ENCODE measurements around the gene PLXNA4. TPM values are rescaled to one million over a fixed set of nuclear protein-coding genes. Genes with fewer than 3 reads are reported as not detected.

PLXNA4 gene
- total RNA-seq, 4 donors from 2014 or later: 1.1 to 2.8 (median 1.4) TPM

DNA sequence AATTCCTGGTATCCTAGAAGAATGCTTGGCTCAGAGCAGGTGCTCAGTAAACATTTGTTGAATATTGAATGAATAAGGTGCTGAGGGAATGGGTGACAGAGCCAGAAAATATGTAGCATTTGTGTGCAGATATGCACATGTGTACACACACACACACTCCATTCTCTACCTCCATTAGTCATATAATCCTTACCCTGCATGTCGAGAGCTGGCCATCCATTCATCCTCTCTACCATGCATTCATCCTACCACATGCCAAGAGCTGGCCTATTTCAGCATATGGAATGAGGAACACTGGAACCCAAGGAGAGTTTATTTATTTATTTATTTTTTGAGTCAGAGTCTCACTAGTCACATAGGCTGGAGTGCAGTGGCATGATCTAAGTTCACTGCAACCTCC lies 284.8 kb downstream of the PLXNA4 start:
- Histone ChIP-seq H3K9me3 (no peaks in the 10 kb centered on the region), H3K4me3 (no peak overlapping the region), H3K27ac (no peak overlapping the region), H3K36me3 (no peaks in the 10 kb centered on the region), H3K27me3 (no peaks in the 10 kb centered on the region), H3K4me1 (no peaks in the 10 kb centered on the region)
- in situ Hi-C loops (cut with MboI; ENCODE audit: low pct_ligation_motif_present in 1 of 4, low pct_unique_long_range_greater_than_20kb in 1 of 4, low sequenced_read_pairs in 3 of 4): no loop called here
- 90 to 100% methylated on average over 1 of the region's 1 CpG for WGBS, 2 donors (ENCODE audit: low coverage in 1 of 2)
- intact Hi-C loops (cut with DNase I; ENCODE audit: low total_unique reads): no loop called here
- no peak for DNase-seq
- TF ChIP-seq POLR2A (IDR thresholded peaks at IDR 0.05) (no peak), EP300 (IDR thresholded peaks at IDR 0.05; ENCODE audit: low read depth) (no peak), POLR2AphosphoS5 (IDR thresholded peaks at IDR 0.05) (no peak)
- TF ChIP-seq, protein P1, sequence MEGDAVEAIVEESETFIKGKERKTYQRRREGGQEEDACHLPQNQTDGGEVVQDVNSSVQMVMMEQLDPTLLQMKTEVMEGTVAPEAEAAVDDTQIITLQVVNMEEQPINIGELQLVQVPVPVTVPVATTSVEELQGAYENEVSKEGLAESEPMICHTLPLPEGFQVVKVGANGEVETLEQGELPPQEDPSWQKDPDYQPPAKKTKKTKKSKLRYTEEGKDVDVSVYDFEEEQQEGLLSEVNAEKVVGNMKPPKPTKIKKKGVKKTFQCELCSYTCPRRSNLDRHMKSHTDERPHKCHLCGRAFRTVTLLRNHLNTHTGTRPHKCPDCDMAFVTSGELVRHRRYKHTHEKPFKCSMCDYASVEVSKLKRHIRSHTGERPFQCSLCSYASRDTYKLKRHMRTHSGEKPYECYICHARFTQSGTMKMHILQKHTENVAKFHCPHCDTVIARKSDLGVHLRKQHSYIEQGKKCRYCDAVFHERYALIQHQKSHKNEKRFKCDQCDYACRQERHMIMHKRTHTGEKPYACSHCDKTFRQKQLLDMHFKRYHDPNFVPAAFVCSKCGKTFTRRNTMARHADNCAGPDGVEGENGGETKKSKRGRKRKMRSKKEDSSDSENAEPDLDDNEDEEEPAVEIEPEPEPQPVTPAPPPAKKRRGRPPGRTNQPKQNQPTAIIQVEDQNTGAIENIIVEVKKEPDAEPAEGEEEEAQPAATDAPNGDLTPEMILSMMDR (IDR thresholded peaks at IDR 0.05): no peak

DNA sequence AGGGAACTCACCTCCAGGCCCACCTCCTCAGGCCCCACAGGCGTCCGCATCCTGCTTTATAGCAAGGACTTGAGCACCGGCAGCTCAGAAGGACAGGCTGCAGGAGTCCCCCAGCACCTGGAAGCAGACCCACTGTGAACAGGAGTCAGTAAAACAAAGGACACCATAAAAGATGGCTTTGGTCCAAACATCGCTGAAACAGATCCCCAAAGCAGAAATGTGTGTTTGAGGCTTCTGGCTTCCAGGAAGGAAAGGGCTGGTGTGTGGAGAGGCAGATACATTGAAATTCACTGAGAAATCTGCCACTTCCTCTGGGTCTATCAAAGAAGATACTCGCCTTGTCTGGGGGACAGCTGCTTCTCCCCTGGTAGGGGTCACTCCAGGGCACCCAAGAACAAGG lies 286.2 kb downstream of the PLXNA4 start:
- 67% methylated on average over 5 of the region's 5 CpGs; no CpG with 5 or more reads in 1 of the 2 donors for WGBS, 2 donors (ENCODE audit: low coverage in 1 of 2)
- in situ Hi-C loops (cut with MboI; ENCODE audit: low pct_ligation_motif_present in 1 of 4, low pct_unique_long_range_greater_than_20kb in 1 of 4, low sequenced_read_pairs in 3 of 4): no loop called here

DNA sequence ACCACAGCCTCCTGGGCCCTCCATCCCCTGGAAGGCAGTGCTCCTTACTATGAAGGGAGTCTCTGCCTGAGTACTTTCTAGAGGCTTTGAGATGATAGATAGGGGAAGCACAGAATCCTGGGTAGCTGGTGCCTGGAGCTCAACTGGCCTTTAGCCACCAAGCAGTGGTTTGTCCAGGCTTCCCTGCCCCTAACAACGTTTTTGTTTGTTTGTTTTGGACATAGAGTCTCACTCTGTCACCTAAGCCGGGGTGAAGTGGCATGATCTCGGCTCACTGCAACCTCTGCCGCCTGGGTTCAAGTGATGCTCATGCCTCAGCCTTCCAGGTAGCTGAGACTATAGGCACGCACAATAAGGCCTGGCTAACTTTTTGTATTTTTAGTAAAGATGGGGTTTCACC lies 289.4 kb downstream of the PLXNA4 start:
- intact Hi-C loops (cut with DNase I; ENCODE audit: low total_unique reads) (no loop called here), in situ Hi-C loops (cut with MboI; ENCODE audit: low pct_ligation_motif_present in 1 of 4, low pct_unique_long_range_greater_than_20kb in 1 of 4, low sequenced_read_pairs in 3 of 4) (no loop called here)
- DNase-seq: no peak
- TF ChIP-seq POLR2AphosphoS5 (IDR thresholded peaks at IDR 0.05) (no peak), EP300 (IDR thresholded peaks at IDR 0.05; ENCODE audit: low read depth) (no peak), POLR2A (IDR thresholded peaks at IDR 0.05) (no peak)
- TF ChIP-seq, protein P1 (IDR thresholded peaks at IDR 0.05): no peak
- no peaks in the 10 kb centered on the region for H3K27me3 ChIP-seq
- no peaks in the 10 kb centered on the region for H3K4me1 ChIP-seq
- no peaks in the 10 kb centered on the region for H3K36me3 ChIP-seq
- WGBS, 2 donors (ENCODE audit: low coverage in 1 of 2): 75% methylated on average over 5 of the region's 5 CpGs; no CpG with 5 or more reads in 1 of the 2 donors
- H3K27ac ChIP-seq: no peak overlapping the region
- no peak overlapping the region for H3K4me3 ChIP-seq
- no peaks in the 10 kb centered on the region for H3K9me3 ChIP-seq

More for the DNA sequence above, 286.2 kb downstream of the PLXNA4 start:
- intact Hi-C loops (cut with DNase I; ENCODE audit: low total_unique reads): no loop called here
- Histone ChIP-seq H3K9me3 (no peaks in the 10 kb centered on the region), H3K36me3 (no peaks in the 10 kb centered on the region), H3K4me1 (no peaks in the 10 kb centered on the region), H3K27me3 (no peaks in the 10 kb centered on the region), H3K27ac (no peak overlapping the region), H3K4me3 (no peak overlapping the region)
- no peak for DNase-seq
- TF ChIP-seq POLR2AphosphoS5 (IDR thresholded peaks at IDR 0.05): no peak
- TF ChIP-seq, protein P1 (IDR thresholded peaks at IDR 0.05): no peak
- TF ChIP-seq POLR2A (IDR thresholded peaks at IDR 0.05): no peak
- no peak for TF ChIP-seq EP300 (IDR thresholded peaks at IDR 0.05; ENCODE audit: low read depth)

DNA sequence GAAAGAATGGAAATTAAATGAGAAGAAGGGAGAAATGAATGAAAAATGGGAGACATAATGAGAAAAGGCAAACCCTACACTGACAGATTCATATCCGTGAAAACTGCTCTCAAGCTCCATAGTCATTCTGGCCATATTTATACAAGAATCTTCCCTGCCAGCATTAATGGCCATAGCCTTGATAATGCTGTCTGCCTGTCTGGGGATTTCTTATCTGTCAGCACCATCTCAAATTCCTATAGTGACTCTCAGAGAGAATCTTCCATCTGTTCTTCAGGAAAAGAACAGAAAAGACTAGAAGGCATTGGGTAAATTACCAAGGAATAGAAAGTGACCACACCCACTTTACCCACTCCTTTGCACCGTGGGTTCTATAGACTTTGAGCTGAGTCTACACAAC lies 295.9 kb downstream of the PLXNA4 start:
- in situ Hi-C loops (cut with MboI; ENCODE audit: low pct_ligation_motif_present in 1 of 4, low pct_unique_long_range_greater_than_20kb in 1 of 4, low sequenced_read_pairs in 3 of 4) (no loop called here), intact Hi-C loops (cut with DNase I; ENCODE audit: low total_unique reads) (no loop called here)
- Histone ChIP-seq H3K27ac (no peak overlapping the region), H3K36me3 (no peaks in the 10 kb centered on the region), H3K4me1 (peaks cover 0 to 19% (median 5%) of the 10 kb centered on the region in 4 donors), H3K9me3 (no peaks in the 10 kb centered on the region), H3K27me3 (no peaks in the 10 kb centered on the region), H3K4me3 (no peak overlapping the region)
- DNase-seq: no peak
- WGBS, 2 donors (ENCODE audit: low coverage in 1 of 2): 51 to 88% methylated on average over 1 to 2 of the region's 2 CpGs
- TF ChIP-seq EP300 (IDR thresholded peaks at IDR 0.05; ENCODE audit: low read depth) (no peak), POLR2AphosphoS5 (IDR thresholded peaks at IDR 0.05) (no peak), POLR2A (IDR thresholded peaks at IDR 0.05) (no peak)
- TF ChIP-seq, protein P1 (IDR thresholded peaks at IDR 0.05): no peak
